Parathyroid adenoma (tissue), 2 donors: ENCODE results near the gene RRP12.

Experiments
- H2AFZ ChIP-seq: fragments of 300-600 bp; sonication (generic); one replicate; pipeline ENCODE4 v1.7.0; 2017; ENCODE audit warnings: antibody characterized with exemption, mild to moderate bottlenecking
- H3K27ac ChIP-seq: fragments of 300-600 bp; sonication (generic); one replicate; pipeline ENCODE4 v1.7.0; 2017
- H3K27me3 ChIP-seq: fragments of 300-600 bp; sonication (generic); one replicate; pipeline ENCODE4 v1.7.0; 2017; ENCODE audit warnings: low read length; ENCODE audit not compliant: control insufficient read depth, insufficient read depth
- H3K36me3 ChIP-seq: fragments of 300-600 bp; sonication (generic); one replicate; pipeline ENCODE4 v1.7.0; 2017; ENCODE audit warnings: low read length; ENCODE audit not compliant: control insufficient read depth, insufficient read depth
- H3K4me1 ChIP-seq: fragments of 300-600 bp; sonication (generic); one replicate; pipeline ENCODE4 v1.7.0; 2017; ENCODE audit warnings: control low read depth
- H3K4me2 ChIP-seq: fragments of 300-600 bp; sonication (generic); one replicate; pipeline ENCODE4 v1.7.0; 2017; ENCODE audit warnings: low read length
- H3K4me3 ChIP-seq: fragments of 300-600 bp; sonication (generic); one replicate; pipeline ENCODE4 v1.7.0; 2017; ENCODE audit warnings: low read depth, low read length
- H3K79me2 ChIP-seq: fragments of 300-600 bp; sonication (generic); one replicate; pipeline ENCODE4 v1.7.0; 2017; ENCODE audit warnings: control low read depth
- H3K9ac ChIP-seq: fragments of 300-600 bp; sonication (generic); one replicate; pipeline ENCODE4 v1.7.0; 2017; ENCODE audit warnings: mild to moderate bottlenecking
- H3K9me3 ChIP-seq: fragments of 300-600 bp; sonication (generic); one replicate; pipeline ENCODE4 v1.7.0; 2017; ENCODE audit warnings: low read length; ENCODE audit not compliant: control insufficient read depth
- TF ChIP-seq, protein P1 (sequence below): fragments of 300-600 bp; sonication (generic); IDR thresholded peaks from one replicate; pipeline ENCODE4 v1.7.0; 2017; ENCODE audit warnings: antibody characterized with exemption, mild to moderate bottlenecking
- donor health status: primary hyperparathyroidism.

Gene RRP12

DNA sequence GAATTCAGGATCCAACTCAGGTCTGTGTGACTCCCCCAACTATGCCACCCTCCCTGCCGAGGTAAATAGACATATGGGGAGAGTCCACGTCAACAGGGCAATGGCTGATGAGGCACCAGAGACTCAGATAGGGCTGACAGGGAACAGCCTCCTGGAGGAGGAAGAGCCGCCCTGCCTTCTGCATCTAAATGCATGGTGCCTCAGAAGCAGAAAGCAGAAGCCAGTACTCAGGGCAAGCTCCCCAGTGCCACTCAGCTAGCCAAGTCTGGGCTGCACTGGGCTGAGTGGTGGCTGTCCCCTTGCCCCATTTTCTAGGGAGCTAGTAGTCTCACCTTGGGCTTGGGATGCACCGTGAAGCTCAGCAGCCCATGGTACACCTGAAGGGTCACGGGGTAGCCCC is 11.0 kb downstream of the RRP12 start:
- TF ChIP-seq, protein P1, sequence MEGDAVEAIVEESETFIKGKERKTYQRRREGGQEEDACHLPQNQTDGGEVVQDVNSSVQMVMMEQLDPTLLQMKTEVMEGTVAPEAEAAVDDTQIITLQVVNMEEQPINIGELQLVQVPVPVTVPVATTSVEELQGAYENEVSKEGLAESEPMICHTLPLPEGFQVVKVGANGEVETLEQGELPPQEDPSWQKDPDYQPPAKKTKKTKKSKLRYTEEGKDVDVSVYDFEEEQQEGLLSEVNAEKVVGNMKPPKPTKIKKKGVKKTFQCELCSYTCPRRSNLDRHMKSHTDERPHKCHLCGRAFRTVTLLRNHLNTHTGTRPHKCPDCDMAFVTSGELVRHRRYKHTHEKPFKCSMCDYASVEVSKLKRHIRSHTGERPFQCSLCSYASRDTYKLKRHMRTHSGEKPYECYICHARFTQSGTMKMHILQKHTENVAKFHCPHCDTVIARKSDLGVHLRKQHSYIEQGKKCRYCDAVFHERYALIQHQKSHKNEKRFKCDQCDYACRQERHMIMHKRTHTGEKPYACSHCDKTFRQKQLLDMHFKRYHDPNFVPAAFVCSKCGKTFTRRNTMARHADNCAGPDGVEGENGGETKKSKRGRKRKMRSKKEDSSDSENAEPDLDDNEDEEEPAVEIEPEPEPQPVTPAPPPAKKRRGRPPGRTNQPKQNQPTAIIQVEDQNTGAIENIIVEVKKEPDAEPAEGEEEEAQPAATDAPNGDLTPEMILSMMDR: no peak
- Histone ChIP-seq H3K36me3 (no peaks in the 10 kb centered on the region), H3K4me3 (no peak overlapping the region), H3K79me2 (no peaks in the 10 kb centered on the region), H3K27me3 (no peaks in the 10 kb centered on the region), H2AFZ (no peak overlapping the region), H3K9ac (no peak overlapping the region), H3K4me2 (no peak overlapping the region), H3K9me3 (no peaks in the 10 kb centered on the region), H3K4me1 (no peaks in the 10 kb centered on the region), H3K27ac (no peak overlapping the region)

DNA sequence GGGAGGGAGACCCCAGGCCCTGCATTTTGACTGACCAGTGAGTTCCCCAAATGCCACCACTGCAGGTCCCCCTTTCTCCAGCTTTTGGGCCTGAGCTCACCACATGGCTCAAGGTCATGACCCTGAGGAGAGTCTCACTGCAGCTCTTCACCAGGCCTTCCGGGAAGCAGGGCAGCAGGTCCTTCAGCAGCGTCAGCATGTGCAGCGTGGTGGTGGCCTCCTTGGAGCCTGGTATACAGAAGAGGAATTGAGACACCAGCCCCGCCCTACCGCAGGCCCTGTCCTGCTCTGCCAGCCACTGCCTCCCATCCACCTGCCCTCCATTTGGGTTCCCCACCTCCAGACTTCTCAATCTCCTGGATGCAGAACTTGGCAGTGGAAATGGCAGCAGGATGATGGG is 13.0 kb downstream of the RRP12 start:
- H3K4me1 ChIP-seq: no peaks in the 10 kb centered on the region
- no peaks in the 10 kb centered on the region for H3K36me3 ChIP-seq
- H3K4me2 ChIP-seq: no peak overlapping the region
- TF ChIP-seq, protein P1: no peak
- H3K9me3 ChIP-seq: no peaks in the 10 kb centered on the region
- no peaks in the 10 kb centered on the region for H3K27me3 ChIP-seq
- H2AFZ ChIP-seq: no peak overlapping the region
- H3K79me2 ChIP-seq: no peaks in the 10 kb centered on the region
- no peak overlapping the region for H3K27ac ChIP-seq
- no peak overlapping the region for H3K9ac ChIP-seq
- no peak overlapping the region for H3K4me3 ChIP-seq

DNA sequence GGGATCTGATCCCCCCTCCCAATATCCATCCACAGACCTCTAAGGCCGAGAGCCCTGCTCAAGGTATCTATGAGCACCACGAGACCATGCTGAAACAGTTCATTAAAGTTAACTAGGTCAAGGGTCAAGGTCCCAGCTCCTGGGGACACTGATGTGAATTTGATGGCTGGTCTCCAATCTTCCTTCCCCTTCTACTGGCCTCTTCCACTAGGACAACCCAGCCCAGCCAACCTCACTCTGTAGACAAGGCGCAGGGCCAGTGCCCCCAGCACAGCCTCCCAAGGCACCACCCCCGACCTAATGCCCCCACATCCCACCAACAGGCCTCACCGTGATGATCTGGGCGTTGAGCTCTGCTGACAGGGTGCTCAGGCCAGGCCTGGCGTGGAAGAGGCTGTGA is 15.6 kb downstream of the RRP12 start:
- no peaks in the 10 kb centered on the region for H3K9me3 ChIP-seq
- H3K36me3 ChIP-seq: no peaks in the 10 kb centered on the region

DNA sequence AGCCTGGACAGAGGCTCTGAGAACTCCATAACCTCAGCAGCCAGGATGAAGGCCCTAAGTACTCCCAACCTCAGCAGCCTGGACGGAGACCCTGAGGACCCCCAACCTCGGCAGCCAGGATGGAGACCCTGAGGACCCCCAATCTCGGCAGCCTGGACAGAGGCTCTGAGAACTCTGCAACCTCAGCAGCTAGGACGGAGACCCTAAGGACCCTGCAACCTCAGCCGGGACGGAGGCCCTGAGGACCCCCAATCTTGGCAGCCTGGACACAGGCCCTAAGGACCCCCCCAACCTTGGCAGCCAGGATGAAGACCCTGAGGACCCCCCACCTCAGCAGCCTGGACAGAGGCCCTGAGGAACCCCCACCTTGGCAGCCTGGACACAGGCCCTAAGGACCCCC is 16.5 kb downstream of the RRP12 start:
- Histone ChIP-seq H3K36me3 (no peaks in the 10 kb centered on the region), H3K4me1 (no peaks in the 10 kb centered on the region), H3K9me3 (no peaks in the 10 kb centered on the region), H3K27me3 (no peaks in the 10 kb centered on the region), H3K4me2 (no peak overlapping the region), H3K79me2 (no peaks in the 10 kb centered on the region), H2AFZ (no peak overlapping the region), H3K4me3 (no peak overlapping the region), H3K27ac (no peak overlapping the region), H3K9ac (no peak overlapping the region)
- TF ChIP-seq, protein P1: no peak

More for the DNA sequence above, 15.6 kb downstream of the RRP12 start:
- H3K4me3 ChIP-seq: no peak overlapping the region
- no peaks in the 10 kb centered on the region for H3K27me3 ChIP-seq
- TF ChIP-seq, protein P1: no peak
- no peak overlapping the region for H3K4me2 ChIP-seq
- no peak overlapping the region for H3K27ac ChIP-seq
- no peak overlapping the region for H3K9ac ChIP-seq
- no peaks in the 10 kb centered on the region for H3K4me1 ChIP-seq
- H3K79me2 ChIP-seq: no peaks in the 10 kb centered on the region
- H2AFZ ChIP-seq: no peak overlapping the region

- Histone ChIP-seq H3K4me2 (no peak overlapping the region), H3K36me3 (no peaks in the 10 kb centered on the region), H3K27ac (no peak overlapping the region), H3K27me3 (no peaks in the 10 kb centered on the region), H3K4me1 (no peaks in the 10 kb centered on the region), H3K4me3 (no peak overlapping the region), H2AFZ (no peak overlapping the region), H3K9me3 (no peaks in the 10 kb centered on the region), H3K9ac (no peak overlapping the region), H3K79me2 (no peaks in the 10 kb centered on the region)
- TF ChIP-seq, protein P1: no peak
These were observed 17.0 kb downstream of the RRP12 start for GRCh38 chr10:97384156-97384555.
